Measurements from ENCODE around the gene KLF16.

GRCh38 chr19:1867349-1867724 is 4.0 kb upstream of the KLF16 start:
- TF ChIP-seq CTCF (IDR thresholded peaks at IDR 0.05) (no peak), POLR2A (IDR thresholded peaks at IDR 0.05) (no peak)

All from thyroid gland (tissue), 4 donors.